GM23338 (cell line): Measurements from ENCODE around the gene SERPINB10. TPM values are rescaled to one million over a fixed set of nuclear protein-coding genes. Genes with fewer than 3 reads are reported as not detected.

Experiments
- ATAC-seq: fragments of 200-7000 bp; cut with Tn5 transposase; 3 replicates; pipeline ENCODE4 v1.9.1; 2020
- DNase-seq: peaks from one replicate; pipeline ENCODE4 v3.0.0-alpha.2; 2015; ENCODE audit warnings: low spot score
- H2AFZ ChIP-seq: fragments of 200-600 bp; sonication (generic); 2 replicates; pipeline ENCODE4 v1.8.0; 2016; ENCODE audit warnings: antibody characterized with exemption, mild to moderate bottlenecking, moderate library complexity
- H3F3A ChIP-seq: fragments of 200-600 bp; sonication (generic); replicated peaks from 2 replicates; pipeline ENCODE4 v1.8.0; 2017; ENCODE audit warnings: antibody characterized with exemption, mixed run types, low read depth
- H3K27ac ChIP-seq: fragments of 200-600 bp; sonication (generic); 2 replicates; pipeline ENCODE4 v1.6.1; 2016; ENCODE audit warnings: low read depth
- H3K27me3 ChIP-seq: fragments of 200-600 bp; sonication (generic); 2 replicates; pipeline ENCODE4 v1.8.0; 2016; ENCODE audit warnings: mild to moderate bottlenecking, mixed run types, moderate library complexity; ENCODE audit not compliant: insufficient read depth
- H3K36me3 ChIP-seq: fragments of 200-600 bp; sonication (generic); 2 replicates; pipeline ENCODE4 v1.8.0; 2016; ENCODE audit warnings: mild to moderate bottlenecking; ENCODE audit not compliant: insufficient read depth
- H3K4me1 ChIP-seq: fragments of 200-600 bp; sonication (generic); 2 replicates; pipeline ENCODE4 v1.8.0; 2016; ENCODE audit warnings: mild to moderate bottlenecking, moderate library complexity; ENCODE audit not compliant: insufficient read depth
- H3K4me2 ChIP-seq: fragments of 200-600 bp; sonication (generic); 2 replicates; pipeline ENCODE4 v1.7.1; 2017; ENCODE audit warnings: mixed run types
- H3K4me3 ChIP-seq: fragments of 200-600 bp; sonication (generic); 2 replicates; pipeline ENCODE4 v1.6.1; 2016; ENCODE audit warnings: mixed run types
- H3K79me2 ChIP-seq: fragments of 200-600 bp; sonication (generic); replicated peaks from 2 replicates; pipeline ENCODE4 v1.8.0; 2017; ENCODE audit warnings: mild to moderate bottlenecking; ENCODE audit not compliant: insufficient read depth
- H3K9me2 ChIP-seq: fragments of 200-600 bp; sonication (generic); 2 replicates; pipeline ENCODE4 v1.8.0; 2017; ENCODE audit not compliant: insufficient read depth
- H4K20me1 ChIP-seq: fragments of 200-600 bp; sonication (generic); replicated peaks from 2 replicates; pipeline ENCODE4 v1.8.0; 2017; ENCODE audit warnings: mild to moderate bottlenecking; ENCODE audit not compliant: insufficient read depth
- H3K27ac Mint-ChIP-seq: 2 replicates; pipeline ENCODE4 v1.8.0; 2020; ENCODE audit warnings: inconsistent platforms, mild to moderate bottlenecking, moderate library complexity, mixed read lengths
- H3K27me3 Mint-ChIP-seq: 3 replicates; pipeline ENCODE4 v1.8.0; 2022; ENCODE audit warnings: low read depth, mild to moderate bottlenecking, moderate library complexity, mixed read lengths, inconsistent platforms; ENCODE audit not compliant: insufficient read depth, poor library complexity
- H3K36me3 Mint-ChIP-seq: 3 replicates; pipeline ENCODE4 v1.8.0; 2021; ENCODE audit warnings: low read depth, mild to moderate bottlenecking, inconsistent platforms, moderate library complexity, mixed read lengths
- H3K4me1 Mint-ChIP-seq: 3 replicates; pipeline ENCODE4 v1.8.0; 2020; ENCODE audit warnings: mild to moderate bottlenecking, inconsistent platforms, mixed read lengths
- H3K4me3 Mint-ChIP-seq: 3 replicates; pipeline ENCODE4 v1.8.0; 2021; ENCODE audit warnings: moderate library complexity, mild to moderate bottlenecking, inconsistent platforms, mixed read lengths
- H3K9me3 Mint-ChIP-seq: 3 replicates; pipeline ENCODE4 v1.8.0; 2020; ENCODE audit warnings: moderate library complexity, mild to moderate bottlenecking, inconsistent platforms, mixed read lengths
- CTCF ChIP-seq, 2 experiments: fragments of 200-600 bp in 1 of 2; sonication (generic) in 1 of 2; conservative IDR thresholded peaks; 2 replicates each; pipeline versions ENCODE4 v1.5.1 to v1.6.1; 2016 to 2017; ENCODE audit warnings: antibody characterized with exemption in 2 of 2, low read depth in 2 of 2, mild to moderate bottlenecking in 2 of 2, moderate library complexity in 1 of 2
- ETS1 ChIP-seq: IDR thresholded peaks from 2 replicates; pipeline ENCODE4 v1.6.1; 2016; ENCODE audit warnings: antibody characterized with exemption
- EZH2phosphoT487 ChIP-seq: fragments of 200-600 bp; sonication (generic); IDR thresholded peaks from one replicate; pipeline ENCODE4 v1.8.1; 2018; ENCODE audit warnings: antibody characterized with exemption; ENCODE audit not compliant: unreplicated experiment
- NANOG ChIP-seq: IDR thresholded peaks from 2 replicates; pipeline ENCODE4 v1.6.1; 2016; ENCODE audit warnings: antibody characterized with exemption, borderline replicate concordance
- POLR2AphosphoS5 ChIP-seq: IDR thresholded peaks from 2 replicates; pipeline ENCODE4 v1.6.1; 2016; ENCODE audit warnings: antibody characterized with exemption, low read depth
- STAT1 ChIP-seq: IDR thresholded peaks from one replicate; pipeline ENCODE4 v1.6.1; 2016; ENCODE audit warnings: antibody characterized with exemption; ENCODE audit not compliant: unreplicated experiment
- ZNF331 ChIP-seq: fragments of 250-450 bp; sonication (Bioruptor Pico); IDR thresholded peaks from 2 replicates; pipeline ENCODE4 v1.5.0; 2020; ENCODE audit warnings: low read depth, mild to moderate bottlenecking, moderate library complexity
- polyA plus RNA-seq: library from polyadenylated mRNA; unstranded; fragments of >200 nt; fragmentation: Nextera tagmentation; extraction: Ambion mirVana; gene quantifications from 2 replicates; pipeline ENCODE4 v1.2.1, GENCODE V29; 2016
- total RNA-seq: library from RNA; depleted of rRNA; stranded (reverse); fragments of >200 nt; shearing (Covaris generic); gene quantifications from 2 replicates; pipeline ENCODE4 v1.2.3, GENCODE V29; 2014

The SERPINB10 gene
- total and polyA plus RNA-seq, 2 experiments from 2014 or later, result not detected

- Histone ChIP-seq H3K27ac (no peak overlapping the region), H3K79me2 (no peaks in the 10 kb centered on the region), H3K27me3 (peaks cover 17% of the 10 kb centered on the region; the same call in 1 of the 2 replicates), H4K20me1 (no peaks in the 10 kb centered on the region), H3K4me3 (no peak overlapping the region), H3K4me2 (no peak overlapping the region), H3K36me3 (no peaks in the 10 kb centered on the region), H2AFZ (no peak overlapping the region), H3F3A (no peaks in the 10 kb centered on the region), H3K9me2 (no peaks in the 10 kb centered on the region), H3K4me1 (no peaks in the 10 kb centered on the region)
- Mint-ChIP-seq H3K27me3 (peaks cover 4% of the 10 kb centered on the region), H3K4me1 (peaks cover 3% of the 10 kb centered on the region; the same call in 2 of the 3 replicates), H3K9me3 (no peaks in the 10 kb centered on the region), H3K36me3 (no peaks in the 10 kb centered on the region; the same call in 2 of the 3 replicates), H3K4me3 (no peak overlapping the region), H3K27ac (0 out of 2 replicates have a peak overlapping the region, but pooled peaks have one; percentile 1)
- ATAC-seq (peak; percentile 72), DNase-seq (peak; percentile 86)
- TF ChIP-seq CTCF (conservative IDR thresholded peaks at IDR 0.05; ENCODE audit: low read depth in 2 of 2), result peak; percentile 78 to 79
- no peak for TF ChIP-seq ETS1
Measured at GRCh38 chr18:63963615-63964256, 56.0 kb downstream of the SERPINB10 start.

- Mint-ChIP-seq H3K9me3 (no peaks in the 10 kb centered on the region; the same call in 2 of the 3 replicates), H3K27me3 (peaks cover 12% of the 10 kb centered on the region), H3K36me3 (no peaks in the 10 kb centered on the region; the same call in 1 of the 3 replicates), H3K4me3 (no peak overlapping the region), H3K4me1 (peaks cover 14% of the 10 kb centered on the region), H3K27ac (no peak overlapping the region)
- H3K27me3 ChIP-seq, result peaks cover 25% of the 10 kb centered on the region; the same call in 1 of the 2 replicates
- DNase-seq (no peak), ATAC-seq (no peak)
- no peaks in the 10 kb centered on the region for H4K20me1 ChIP-seq
- H3K9me2 ChIP-seq, result no peaks in the 10 kb centered on the region
- H3F3A ChIP-seq, result 0 out of 2 replicates have a peak, but pooled peaks cover 2% of the 10 kb centered on the region
- no peak overlapping the region for H3K4me2 ChIP-seq
- no peak overlapping the region for H3K4me3 ChIP-seq
- no peaks in the 10 kb centered on the region for H3K79me2 ChIP-seq
- H3K27ac ChIP-seq, result no peak overlapping the region
- H3K4me1 ChIP-seq, result peaks cover 7% of the 10 kb centered on the region
- no peaks in the 10 kb centered on the region for H3K36me3 ChIP-seq
- H2AFZ ChIP-seq, result no peak overlapping the region
- no peak for TF ChIP-seq POLR2AphosphoS5
- TF ChIP-seq NANOG, result no peak
- no peak for TF ChIP-seq EZH2phosphoT487
- TF ChIP-seq ZNF331 (CRISPR knock-in tag), result no peak
- TF ChIP-seq ETS1, result no peak
- TF ChIP-seq CTCF (conservative IDR thresholded peaks at IDR 0.05; ENCODE audit: low read depth in 2 of 2), result no peak
- TF ChIP-seq STAT1, result no peak
Measured at GRCh38 chr18:63964908-63965307, 57.1 kb downstream of the SERPINB10 start.
